Measurements from ENCODE around the gene TNPO3. TPM values are rescaled to one million over a fixed set of nuclear protein-coding genes. Genes with fewer than 3 reads are reported as not detected.
A peak's percentile ranks its signal among the peaks of the same experiment; 100 is the strongest.

TNPO3 gene
- total RNA-seq, 1 donor from 2014 or later: 59.4 TPM

- Histone ChIP-seq H3K4me1 (peaks cover 0 to 6% of the 10 kb centered on the region in 2 donors), H3K27me3 (no peaks in the 10 kb centered on the region), H3K9me3 (no peaks in the 10 kb centered on the region), H3K27ac (no peak overlapping the region), H3K4me3 (no peak overlapping the region), H3K36me3 (no peaks in the 10 kb centered on the region)
- no peak for TF ChIP-seq CTCF (IDR thresholded peaks at IDR 0.05)
- DNase-seq (ENCODE audit: low spot score in 2 of 2): peak in 1 of 2 donors; percentile 21
- intact Hi-C loops (cut with DNase I): no loop called here
These were observed 137.8 kb downstream of the TNPO3 start for GRCh38 chr7:128917122-128917521.

- no peaks in the 10 kb centered on the region for H3K9me3 ChIP-seq
- intact Hi-C loops (cut with DNase I): no loop called here
- no peak overlapping the region for H3K4me3 ChIP-seq
- H3K4me1 ChIP-seq: peaks cover 0 to 6% of the 10 kb centered on the region in 2 donors
- H3K27me3 ChIP-seq: no peaks in the 10 kb centered on the region
- no peaks in the 10 kb centered on the region for H3K36me3 ChIP-seq
- peak in 1 of 2 donors; percentile 45 for DNase-seq (ENCODE audit: low spot score in 2 of 2)
- no peak for TF ChIP-seq CTCF (IDR thresholded peaks at IDR 0.05)
- H3K27ac ChIP-seq: no peak overlapping the region
These were observed 138.3 kb downstream of the TNPO3 start for GRCh38 chr7:128916643-128916915.

GRCh38 chr7:128915841-128916642 lies 138.9 kb downstream of the TNPO3 start:
- no peaks in the 10 kb centered on the region for H3K36me3 ChIP-seq
- TF ChIP-seq CTCF (IDR thresholded peaks at IDR 0.05): no peak
- H3K27ac ChIP-seq: no peak overlapping the region
- H3K27me3 ChIP-seq: no peaks in the 10 kb centered on the region
- peak overlapping the region; percentile 27 to 38 for H3K4me3 ChIP-seq
- peak in 1 of 2 donors; percentile 52 for DNase-seq (ENCODE audit: low spot score in 2 of 2)
- intact Hi-C loops (cut with DNase I): no loop called here
- peaks cover 0 to 6% of the 10 kb centered on the region in 2 donors for H3K4me1 ChIP-seq
- no peaks in the 10 kb centered on the region for H3K9me3 ChIP-seq

GRCh38 chr7:128915271-128915819 lies 139.6 kb downstream of the TNPO3 start:
- Histone ChIP-seq H3K27ac (no peak overlapping the region), H3K4me3 (peak overlapping the region; percentile 27 to 38), H3K4me1 (peaks cover 0 to 6% of the 10 kb centered on the region in 2 donors), H3K27me3 (no peaks in the 10 kb centered on the region), H3K36me3 (no peaks in the 10 kb centered on the region), H3K9me3 (no peaks in the 10 kb centered on the region)
- TF ChIP-seq CTCF (IDR thresholded peaks at IDR 0.05): no peak
- DNase-seq (ENCODE audit: low spot score in 2 of 2): peak in 1 of 2 donors; percentile 37
- intact Hi-C loops (cut with DNase I): no loop called here

- H3K4me1 ChIP-seq: peaks cover 2 to 6% of the 10 kb centered on the region in 2 donors
- TF ChIP-seq CTCF (IDR thresholded peaks at IDR 0.05): no peak
- DNase-seq (ENCODE audit: low spot score in 2 of 2): peak in 1 of 2 donors; percentile 55
- no peaks in the 10 kb centered on the region for H3K9me3 ChIP-seq
- no peaks in the 10 kb centered on the region for H3K36me3 ChIP-seq
- H3K27ac ChIP-seq: no peak overlapping the region
- H3K4me3 ChIP-seq: no peak overlapping the region
- H3K27me3 ChIP-seq: no peaks in the 10 kb centered on the region
- intact Hi-C loops (cut with DNase I): no loop called here
These were observed 140.3 kb downstream of the TNPO3 start for GRCh38 chr7:128914566-128915151.

Data from ascending aorta (tissue), 2 donors.